Stimulated activated naive B cell treated with anti-CD40 and anti-IgM and Interleukin-4, amounts not matched to agents 10 μg/mL and 1 μg/mL and 100 μg/mL, for 72 hours (primary cell): ENCODE measurements around the gene ADK.
"Not testable (repeated sequence)": the region's sequence is repeated elsewhere in the genome, so short reads cannot be mapped to it uniquely, and the experiment has no call there.

Experiments used
- ATAC-seq, 2 donors: fragments of 150-1000 bp; cut with Tn5 transposase; replicated peaks; 2 replicates each; pipeline ENCODE4 v1.10.0; 2021; ENCODE audit warnings: moderate library complexity in 1 of 2
- DNase-seq: peaks from one replicate; pipeline ENCODE4 v3.0.0; 2021
- H3K27ac Mint-ChIP-seq: one replicate; pipeline ENCODE4 v1.8.0; 2022; ENCODE audit warnings: mild to moderate bottlenecking, mixed read lengths
- H3K27me3 Mint-ChIP-seq, 2 donors: one replicate each; pipeline ENCODE4 v1.8.0; 2022; ENCODE audit warnings: mixed read lengths in 2 of 2
- H3K36me3 Mint-ChIP-seq, 2 donors: one replicate each; pipeline ENCODE4 v1.8.0; 2022; ENCODE audit warnings: mixed read lengths in 2 of 2, mild to moderate bottlenecking in 1 of 2
- H3K4me1 Mint-ChIP-seq, 2 donors: one replicate each; pipeline ENCODE4 v1.8.0; 2022; ENCODE audit warnings: mixed read lengths in 2 of 2, mild to moderate bottlenecking in 1 of 2
- H3K4me3 Mint-ChIP-seq, 2 donors: one replicate each; pipeline ENCODE4 v1.8.0; 2022; ENCODE audit warnings: mild to moderate bottlenecking in 2 of 2, mixed read lengths in 2 of 2, moderate library complexity in 1 of 2
- H3K9me3 Mint-ChIP-seq, 2 donors: one replicate each; pipeline ENCODE4 v1.8.0; 2022; ENCODE audit warnings: mixed read lengths in 2 of 2, mild to moderate bottlenecking in 1 of 2

Gene ADK

GRCh38 chr10:74573497-74573896 is 422.5 kb downstream of the ADK start:
- H3K27ac Mint-ChIP-seq, H3K27me3 Mint-ChIP-seq, DNase-seq, ATAC-seq, H3K9me3 Mint-ChIP-seq, H3K4me3 Mint-ChIP-seq: not testable (repeated sequence)
- Mint-ChIP-seq H3K4me1 (peaks cover 16 to 25% of the 10 kb centered on the region in 2 donors), H3K36me3 (peaks cover 40 to 52% of the 10 kb centered on the region in 2 donors)

GRCh38 chr10:74575191-74575720 is 424.2 kb downstream of the ADK start:
- ATAC-seq (no peak), DNase-seq (no peak)
- Mint-ChIP-seq H3K36me3 (peaks cover 41 to 53% of the 10 kb centered on the region in 2 donors), H3K27ac (peak overlapping the region; percentile 1), H3K9me3 (peaks cover 0 to 3% of the 10 kb centered on the region in 2 donors), H3K4me3 (no peak overlapping the region), H3K4me1 (peaks cover 16 to 25% of the 10 kb centered on the region in 2 donors), H3K27me3 (no peaks in the 10 kb centered on the region)

GRCh38 chr10:74575912-74576311 is 424.9 kb downstream of the ADK start:
- no peak for DNase-seq
- ATAC-seq = no peak
- no peaks in the 10 kb centered on the region for H3K27me3 Mint-ChIP-seq
- H3K4me1 Mint-ChIP-seq = peaks cover 16 to 30% of the 10 kb centered on the region in 2 donors
- peak overlapping the region; percentile 1 for H3K27ac Mint-ChIP-seq
- H3K36me3 Mint-ChIP-seq = peaks cover 44 to 59% of the 10 kb centered on the region in 2 donors
- peaks cover 4 to 8% of the 10 kb centered on the region in 2 donors for H3K9me3 Mint-ChIP-seq
- peak overlapping the region; percentile 7 to 26 for H3K4me3 Mint-ChIP-seq

GRCh38 chr10:74576586-74576985 is 425.6 kb downstream of the ADK start:
- peaks cover 10% of the 10 kb centered on the region in 2 donors for H3K9me3 Mint-ChIP-seq
- peak; percentile 67 to 72 for ATAC-seq
- H3K36me3 Mint-ChIP-seq = peaks cover 46 to 62% of the 10 kb centered on the region in 2 donors
- H3K27me3 Mint-ChIP-seq = no peaks in the 10 kb centered on the region
- H3K27ac Mint-ChIP-seq = peak overlapping the region; percentile 84
- H3K4me3 Mint-ChIP-seq = no peak overlapping the region
- no peak for DNase-seq
- peaks cover 18 to 37% of the 10 kb centered on the region in 2 donors for H3K4me1 Mint-ChIP-seq

- not testable (repeated sequence) for H3K27me3 Mint-ChIP-seq, H3K27ac Mint-ChIP-seq, H3K9me3 Mint-ChIP-seq, H3K4me3 Mint-ChIP-seq, DNase-seq, ATAC-seq
- peaks cover 34 to 46% of the 10 kb centered on the region in 2 donors for H3K36me3 Mint-ChIP-seq
- peaks cover 28 to 51% of the 10 kb centered on the region in 2 donors for H3K4me1 Mint-ChIP-seq
These were observed 429.4 kb downstream of the ADK start for GRCh38 chr10:74580438-74580837.

GRCh38 chr10:74582566-74582965 is 431.5 kb downstream of the ADK start:
- Mint-ChIP-seq H3K4me1 (peaks cover 26 to 53% of the 10 kb centered on the region in 2 donors), H3K36me3 (peaks cover 29 to 33% of the 10 kb centered on the region in 2 donors), H3K27ac (no peak overlapping the region), H3K4me3 (no peak overlapping the region), H3K27me3 (no peaks in the 10 kb centered on the region), H3K9me3 (peaks cover 7 to 10% of the 10 kb centered on the region in 2 donors)
- ATAC-seq (no peak), DNase-seq (no peak)

- Mint-ChIP-seq H3K4me1 (peaks cover 36 to 78% of the 10 kb centered on the region in 2 donors), H3K27ac (peak overlapping the region; percentile 85)
- ATAC-seq = peak; percentile 84 to 87
These were observed 434.4 kb downstream of the ADK start for GRCh38 chr10:74585231-74586087.

GRCh38 chr10:74586088-74586585 is 435.1 kb downstream of the ADK start:
- Mint-ChIP-seq H3K27me3 (no peaks in the 10 kb centered on the region), H3K36me3 (peaks cover 15 to 24% of the 10 kb centered on the region in 2 donors), H3K4me1 (peaks cover 38 to 72% of the 10 kb centered on the region in 2 donors), H3K9me3 (peaks cover 2 to 5% of the 10 kb centered on the region in 2 donors), H3K27ac (peak overlapping the region; percentile 85), H3K4me3 (peak overlapping the region; percentile 63 to 76)
- ATAC-seq (peak; percentile 17 to 19), DNase-seq (peak; percentile 8)

More at GRCh38 chr10:74585231-74586087, 434.4 kb downstream of the ADK start:
- Mint-ChIP-seq H3K36me3 (peaks cover 18 to 28% of the 10 kb centered on the region in 2 donors), H3K27me3 (no peaks in the 10 kb centered on the region), H3K9me3 (peaks cover 7 to 9% of the 10 kb centered on the region in 2 donors), H3K4me3 (peak overlapping the region; percentile 63 to 76)
- DNase-seq = peak; percentile 41

- no peak for DNase-seq
- no peaks in the 10 kb centered on the region for H3K9me3 Mint-ChIP-seq
- peaks cover 10 to 25% of the 10 kb centered on the region in 2 donors for H3K36me3 Mint-ChIP-seq
- H3K27ac Mint-ChIP-seq = peak overlapping the region; percentile 71
- peaks cover 34 to 65% of the 10 kb centered on the region in 2 donors for H3K4me1 Mint-ChIP-seq
- H3K4me3 Mint-ChIP-seq = peak overlapping the region in 1 of 2 donors; percentile 58
- H3K27me3 Mint-ChIP-seq = no peaks in the 10 kb centered on the region
- no peak for ATAC-seq
These were observed 436.3 kb downstream of the ADK start for GRCh38 chr10:74587109-74587854.

- Mint-ChIP-seq H3K27ac (peak overlapping the region; percentile 59), H3K9me3 (no peaks in the 10 kb centered on the region), H3K27me3 (no peaks in the 10 kb centered on the region), H3K36me3 (peaks cover 14 to 28% of the 10 kb centered on the region in 2 donors), H3K4me1 (peaks cover 38 to 72% of the 10 kb centered on the region in 2 donors), H3K4me3 (no peak overlapping the region)
- DNase-seq (peak; percentile 76), ATAC-seq (peak; percentile 72 to 73)
These were observed 438.2 kb downstream of the ADK start for GRCh38 chr10:74589226-74589673.

GRCh38 chr10:74589851-74590250 is 438.8 kb downstream of the ADK start:
- no peak for DNase-seq
- H3K9me3 Mint-ChIP-seq = no peaks in the 10 kb centered on the region
- peaks cover 14 to 28% of the 10 kb centered on the region in 2 donors for H3K36me3 Mint-ChIP-seq
- H3K4me3 Mint-ChIP-seq = no peak overlapping the region
- H3K4me1 Mint-ChIP-seq = peaks cover 36 to 67% of the 10 kb centered on the region in 2 donors
- ATAC-seq = no peak
- no peaks in the 10 kb centered on the region for H3K27me3 Mint-ChIP-seq
- H3K27ac Mint-ChIP-seq = peak overlapping the region; percentile 9

GRCh38 chr10:74593470-74593869 is 442.4 kb downstream of the ADK start:
- H3K27ac Mint-ChIP-seq = peak overlapping the region; percentile 86
- H3K4me1 Mint-ChIP-seq = peaks cover 26 to 44% of the 10 kb centered on the region in 2 donors
- ATAC-seq (peak; percentile 71 to 73), DNase-seq (no peak)
- peaks cover 20 to 40% of the 10 kb centered on the region in 2 donors for H3K36me3 Mint-ChIP-seq
- no peaks in the 10 kb centered on the region for H3K27me3 Mint-ChIP-seq
- peak overlapping the region; percentile 37 to 51 for H3K4me3 Mint-ChIP-seq
- H3K9me3 Mint-ChIP-seq = no peaks in the 10 kb centered on the region

GRCh38 chr10:74596713-74597112 is 445.7 kb downstream of the ADK start:
- DNase-seq = no peak
- no peak for ATAC-seq
- no peaks in the 10 kb centered on the region for H3K9me3 Mint-ChIP-seq
- H3K27me3 Mint-ChIP-seq = no peaks in the 10 kb centered on the region
- peaks cover 16 to 25% of the 10 kb centered on the region in 2 donors for H3K4me1 Mint-ChIP-seq
- no peak overlapping the region for H3K27ac Mint-ChIP-seq
- H3K36me3 Mint-ChIP-seq = peaks cover 17 to 34% of the 10 kb centered on the region in 2 donors
- H3K4me3 Mint-ChIP-seq = no peak overlapping the region
